Small intestine (tissue), 7 donors: ENCODE results near the gene FAM107B. TPM values are rescaled to one million over a fixed set of nuclear protein-coding genes. Genes with fewer than 3 reads are reported as not detected.

Experiments
- DNase-seq, 2 donors: peaks; one replicate each; pipeline versions ENCODE4 v3.0.0 to v3.0.0-alpha.2; 2013
- FAIRE-seq: peaks from 2 replicates; lab custom pipeline; 2012; peaks lifted over from hg19 to GRCh38; lab: Jason Lieb, UNC
- H3K27ac ChIP-seq, 3 donors: one replicate each; pipeline ENCODE4 v1.5.1; 2013; ENCODE audit warnings: low read length in 2 of 3, mild to moderate bottlenecking in 2 of 3, control low read depth in 1 of 3, inconsistent platforms in 1 of 3, low read depth in 1 of 3, moderate library complexity in 1 of 3
- H3K27me3 ChIP-seq, 3 donors: one replicate each; pipeline ENCODE4 v1.6.1; 2013; ENCODE audit warnings: low read length in 3 of 3, inconsistent platforms in 1 of 3; ENCODE audit not compliant: control insufficient read depth in 3 of 3, insufficient read depth in 3 of 3
- H3K36me3 ChIP-seq, 3 donors: one replicate each; pipeline ENCODE4 v1.6.1; 2013; ENCODE audit warnings: low read length in 3 of 3, inconsistent platforms in 1 of 3, low read depth in 1 of 3, mild to moderate bottlenecking in 1 of 3, moderate library complexity in 1 of 3; ENCODE audit not compliant: control insufficient read depth in 3 of 3, insufficient read depth in 2 of 3
- H3K4me1 ChIP-seq, 3 donors: one replicate each; pipeline ENCODE4 v1.6.1; 2013; ENCODE audit warnings: low read length in 2 of 3, inconsistent platforms in 1 of 3, low read depth in 1 of 3, mild to moderate bottlenecking in 1 of 3, moderate library complexity in 1 of 3; ENCODE audit not compliant: control insufficient read depth in 3 of 3, insufficient read depth in 2 of 3
- H3K4me3 ChIP-seq, 3 donors: one replicate each; pipeline ENCODE4 v1.5.1; 2013; ENCODE audit warnings: low read length in 3 of 3, control low read depth in 1 of 3, inconsistent platforms in 1 of 3, low read depth in 1 of 3, mild to moderate bottlenecking in 1 of 3, moderate library complexity in 1 of 3
- H3K9me3 ChIP-seq, 2 donors: one replicate each; pipeline ENCODE4 v1.6.1; 2013; ENCODE audit warnings: low read depth in 1 of 2, low read length in 1 of 2; ENCODE audit not compliant: control insufficient read depth in 2 of 2, insufficient read depth in 1 of 2
- WGBS, 3 donors: extraction: QIAGEN DNeasy Blood & Tissue Kit; methylation state at CpG; one replicate each; pipeline ENCODE4 v1.1.7; 2013; 5-methylcytosine and 5-hydroxymethylcytosine counted together
- polyA plus RNA-seq, 4 donors: library from polyadenylated mRNA; stranded (reverse) in 3 of 4; unstranded in 1 of 4; fragments of 200-250 nt in 3 of 4; fragments of 120-200 nt in 1 of 4; gene quantifications; one replicate each; pipeline versions ENCODE4 v1.2.1 to v1.2.3, GENCODE V29; 2013
- donor health status: healthy with polysubstance abuse.
- donor health status: control.
- donor health status: control.
- donor health status: Bipolar disorder and iron deficiency.
- donor health status: healthy.

FAM107B gene
- polyA plus RNA-seq, 4 donors, result 33.3 to 50.5 (median 38.7) TPM

DNA sequence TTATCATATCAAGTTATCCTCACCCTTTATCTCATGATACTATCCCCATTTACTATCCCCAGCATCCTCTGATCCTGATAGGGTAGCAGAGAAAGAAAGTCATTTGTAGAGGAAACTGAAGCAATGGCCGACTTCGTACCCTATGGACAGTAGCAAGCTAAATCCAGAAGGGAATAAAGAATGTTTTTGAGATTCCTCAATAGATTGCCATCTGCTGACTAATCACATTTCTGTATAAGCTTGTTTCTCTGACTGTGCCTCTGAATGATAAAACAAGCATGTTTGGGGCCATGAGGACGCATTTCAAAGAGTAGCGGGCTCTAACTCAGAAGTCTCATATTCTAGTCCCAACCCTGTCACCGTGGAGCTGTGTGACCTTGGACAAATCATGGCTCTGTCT is 13.2 kb upstream of the FAM107B start:
- H3K27ac ChIP-seq, result no peak overlapping the region
- no peak for FAIRE-seq
- H3K36me3 ChIP-seq, result no peaks in the 10 kb centered on the region
- peaks cover 0 to 5% of the 10 kb centered on the region in 2 donors for H3K9me3 ChIP-seq
- H3K27me3 ChIP-seq, result no peaks in the 10 kb centered on the region
- DNase-seq, result no peak
- no peaks in the 10 kb centered on the region for H3K4me1 ChIP-seq
- no peak overlapping the region for H3K4me3 ChIP-seq
- 85 to 92% (median 85%) methylated on average over 5 of the region's 5 CpGs for WGBS, 3 donors

GRCh38 chr10:14784459-14785055 is 9.9 kb upstream of the FAM107B start:
- Histone ChIP-seq H3K4me1 (peaks cover 0 to 1% (median 0%) of the 10 kb centered on the region in 3 donors), H3K4me3 (no peak overlapping the region), H3K27me3 (no peaks in the 10 kb centered on the region), H3K9me3 (peaks cover 0 to 5% of the 10 kb centered on the region in 2 donors), H3K27ac (no peak overlapping the region), H3K36me3 (no peaks in the 10 kb centered on the region)
- FAIRE-seq (no peak), DNase-seq (no peak)
- WGBS, 3 donors, result 79 to 93% (median 80%) methylated on average over 5 of the region's 5 CpGs

DNA sequence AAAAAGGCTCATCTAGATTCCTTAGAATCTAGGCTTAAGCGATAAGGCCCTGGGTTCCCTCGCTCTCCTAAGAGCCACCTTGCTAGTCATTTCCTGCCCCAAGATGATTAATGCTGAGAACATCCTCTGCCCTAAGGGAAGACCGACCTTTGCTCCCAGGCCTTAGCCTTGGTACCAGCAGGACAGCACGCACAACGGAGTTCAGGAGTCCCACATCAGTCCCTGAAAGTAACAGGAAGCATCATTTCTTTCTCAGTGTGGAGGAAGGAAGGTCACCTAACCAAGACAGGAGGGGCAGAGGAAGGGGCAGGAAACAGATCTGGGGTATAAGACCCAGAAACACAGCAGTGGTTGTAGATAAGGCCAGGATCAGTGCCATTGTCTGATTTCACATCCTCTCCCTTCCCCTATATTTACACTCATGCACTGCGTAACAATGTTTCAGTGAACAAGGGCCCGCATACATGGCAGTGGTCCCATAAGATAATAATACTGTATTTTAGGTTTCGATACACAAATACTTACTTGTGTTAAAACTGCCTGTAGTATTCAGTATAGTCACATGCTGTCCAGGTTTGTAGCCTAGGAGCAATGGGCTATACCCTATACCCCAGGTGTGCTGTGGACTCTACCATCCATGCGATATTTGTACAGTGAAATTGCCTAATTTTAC is 8.1 kb upstream of the FAM107B start:
- Histone ChIP-seq H3K9me3 (peaks cover 0 to 5% of the 10 kb centered on the region in 2 donors), H3K27ac (peak overlapping the region in 1 of 3 donors; percentile 24), H3K27me3 (no peaks in the 10 kb centered on the region), H3K4me1 (peaks cover 0 to 10% (median 6%) of the 10 kb centered on the region in 3 donors), H3K4me3 (no peak overlapping the region), H3K36me3 (no peaks in the 10 kb centered on the region)
- FAIRE-seq (no peak), DNase-seq (peak; percentile 68 to 92)
- WGBS, 3 donors, result 44 to 62% (median 59%) methylated on average over 9 of the region's 9 CpGs

- Histone ChIP-seq H3K36me3 (no peaks in the 10 kb centered on the region), H3K27me3 (no peaks in the 10 kb centered on the region)
Measured at GRCh38 chr10:14781763-14782162, 7.1 kb upstream of the FAM107B start.

DNA sequence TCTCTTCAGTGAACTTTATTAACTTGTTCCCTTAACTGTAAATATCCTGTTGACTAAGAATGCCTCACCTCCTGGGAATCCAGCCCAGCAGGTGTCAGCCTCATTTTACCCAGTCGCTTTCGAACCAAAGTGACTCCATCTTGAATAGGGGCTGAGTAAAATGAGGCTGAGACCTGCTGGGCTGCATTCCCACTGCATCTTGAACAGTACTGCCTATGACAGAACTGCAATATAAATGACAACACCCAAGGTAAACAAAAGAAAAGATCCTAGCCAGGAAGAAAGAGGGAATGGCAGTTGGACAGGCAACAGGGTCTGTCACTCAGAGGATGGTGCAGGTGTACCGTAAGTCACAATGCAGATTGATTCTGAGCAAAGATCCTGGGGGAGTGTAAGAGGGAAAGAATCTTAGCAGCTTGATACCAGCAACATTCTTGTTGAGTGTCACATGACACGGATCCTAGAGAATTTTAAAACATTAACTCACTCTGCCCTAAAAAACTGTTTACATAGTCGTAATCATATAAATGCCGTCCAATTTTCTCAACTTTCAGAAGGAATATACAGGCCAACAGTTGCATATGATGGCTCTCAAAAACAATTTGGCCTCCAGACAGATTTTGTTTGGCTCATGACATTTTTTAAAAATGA is 4.4 kb upstream of the FAM107B start:
- FAIRE-seq (no peak), DNase-seq (peak; percentile 29 to 39)
- H3K36me3 ChIP-seq, result no peaks in the 10 kb centered on the region
- H3K4me3 ChIP-seq, result no peak overlapping the region
- H3K9me3 ChIP-seq, result no peaks in the 10 kb centered on the region
- WGBS, 3 donors, result 37 to 51% (median 48%) methylated on average over 6 of the region's 6 CpGs
- no peaks in the 10 kb centered on the region for H3K27me3 ChIP-seq
- H3K4me1 ChIP-seq, result peaks cover 0 to 10% (median 6%) of the 10 kb centered on the region in 3 donors
- peak overlapping the region in 1 of 3 donors; percentile 45 for H3K27ac ChIP-seq

More at GRCh38 chr10:14781763-14782162, 7.1 kb upstream of the FAM107B start:
- Histone ChIP-seq H3K9me3 (peaks cover 0 to 5% of the 10 kb centered on the region in 2 donors), H3K27ac (no peak overlapping the region), H3K4me1 (peaks cover 0 to 10% (median 6%) of the 10 kb centered on the region in 3 donors), H3K4me3 (no peak overlapping the region)
- no peak for FAIRE-seq
- 77 to 90% (median 86%) methylated on average over 7 of the region's 7 CpGs for WGBS, 3 donors
- DNase-seq, result no peak

- Histone ChIP-seq H3K36me3 (no peaks in the 10 kb centered on the region), H3K4me3 (no peak overlapping the region), H3K4me1 (peaks cover 0 to 10% (median 6%) of the 10 kb centered on the region in 3 donors), H3K27me3 (no peaks in the 10 kb centered on the region), H3K27ac (no peak overlapping the region), H3K9me3 (no peaks in the 10 kb centered on the region)
- FAIRE-seq, result no peak
- DNase-seq, result no peak
- 84 to 91% (median 90%) methylated on average over 9 of the region's 9 CpGs for WGBS, 3 donors
Measured at GRCh38 chr10:14776546-14776945, 1.8 kb upstream of the FAM107B start.

DNA sequence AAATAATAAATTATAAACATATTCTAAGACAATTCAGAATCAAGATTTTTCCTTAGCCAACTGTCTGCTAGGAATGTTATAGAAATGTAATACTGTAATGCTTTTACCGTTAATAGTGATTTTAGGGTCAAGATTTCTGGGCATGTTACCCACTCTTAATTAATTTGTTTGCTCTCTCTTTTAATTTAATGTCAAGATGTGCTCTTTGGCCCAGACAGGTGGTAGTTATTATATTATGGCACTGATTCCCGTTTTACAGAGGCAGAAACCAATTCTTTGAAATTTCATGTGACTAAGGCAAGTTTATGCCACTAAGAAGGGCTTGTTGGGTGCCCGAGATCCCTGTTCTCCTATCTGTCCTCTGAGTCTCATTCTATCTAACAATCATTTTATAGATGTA is 959 bp upstream of the FAM107B start:
- no peaks in the 10 kb centered on the region for H3K27me3 ChIP-seq
- H3K4me1 ChIP-seq, result peaks cover 0 to 10% (median 6%) of the 10 kb centered on the region in 3 donors
- FAIRE-seq (no peak), DNase-seq (no peak)
- WGBS, 3 donors, result 35 to 74% (median 47%) methylated on average over 3 of the region's 3 CpGs
- H3K36me3 ChIP-seq, result no peaks in the 10 kb centered on the region
- no peaks in the 10 kb centered on the region for H3K9me3 ChIP-seq
- H3K4me3 ChIP-seq, result no peak overlapping the region
- H3K27ac ChIP-seq, result no peak overlapping the region

DNA sequence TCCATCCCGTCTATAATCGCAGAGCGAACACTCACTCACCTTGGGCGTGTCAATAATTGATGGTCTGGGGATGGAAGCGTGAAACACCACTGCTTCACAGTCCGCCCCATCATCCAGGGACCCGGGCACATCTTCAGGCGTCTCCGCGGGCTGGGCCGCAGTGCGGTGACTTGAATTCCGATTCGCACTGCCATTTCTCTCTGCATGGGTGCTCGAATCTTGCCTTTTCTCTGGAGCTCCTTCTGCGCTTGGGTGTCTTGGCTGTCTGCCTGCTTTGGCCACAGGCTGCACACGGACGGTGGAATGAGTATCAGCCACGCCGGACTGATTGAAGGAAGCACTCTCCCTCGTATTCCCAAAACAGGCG is 500 bp downstream of the FAM107B start:
- no peaks in the 10 kb centered on the region for H3K9me3 ChIP-seq
- no peak overlapping the region for H3K4me3 ChIP-seq
- H3K27ac ChIP-seq, result peak overlapping the region in 1 of 3 donors; percentile 58
- WGBS, 3 donors, result 93 to 94% (median 93%) methylated on average over 22 of the region's 22 CpGs
- no peaks in the 10 kb centered on the region for H3K36me3 ChIP-seq
- H3K4me1 ChIP-seq, result peaks cover 0 to 6% (median 5%) of the 10 kb centered on the region in 3 donors
- no peaks in the 10 kb centered on the region for H3K27me3 ChIP-seq
- FAIRE-seq (no peak), DNase-seq (no peak)
